ENCODE data around the gene SETD6.

The SETD6 gene

GRCh38 chr16:58472827-58473226, 42.5 kb upstream of the SETD6 start:
- Histone ChIP-seq H3K9ac (ENCODE audit: low read length) (no peak overlapping the region), H2AFZ (ENCODE audit: low read length) (no peak overlapping the region), H4K20me1 (ENCODE audit: insufficient read depth, low read length) (no peaks in the 10 kb centered on the region), H3K9me2 (ENCODE audit: low read depth, low read length) (no peaks in the 10 kb centered on the region), H3K79me2 (ENCODE audit: insufficient read depth, low read length) (no peaks in the 10 kb centered on the region), H3K4me1 (ENCODE audit: insufficient read depth, low read length, severe bottlenecking) (no peaks in the 10 kb centered on the region), H3K9me3 (ENCODE audit: low read length) (no peaks in the 10 kb centered on the region), H3K27me3 (ENCODE audit: insufficient read depth, low read length) (no peaks in the 10 kb centered on the region), H3K4me2 (ENCODE audit: low read length) (no peak overlapping the region), H3K4me3 (ENCODE audit: low read depth, low read length, poor library complexity, severe bottlenecking) (no peak overlapping the region), H3K27ac (ENCODE audit: low read depth, low read length, poor library complexity, severe bottlenecking) (no peak overlapping the region), H3K36me3 (ENCODE audit: insufficient read depth, low read length) (no peaks in the 10 kb centered on the region), H3F3A (ENCODE audit: insufficient read depth, low read length) (no peaks in the 10 kb centered on the region)
- no peak for TF ChIP-seq EZH2 (IDR thresholded peaks at IDR 0.05; ENCODE audit: borderline replicate concordance, low read length)
- TF ChIP-seq, protein P1, sequence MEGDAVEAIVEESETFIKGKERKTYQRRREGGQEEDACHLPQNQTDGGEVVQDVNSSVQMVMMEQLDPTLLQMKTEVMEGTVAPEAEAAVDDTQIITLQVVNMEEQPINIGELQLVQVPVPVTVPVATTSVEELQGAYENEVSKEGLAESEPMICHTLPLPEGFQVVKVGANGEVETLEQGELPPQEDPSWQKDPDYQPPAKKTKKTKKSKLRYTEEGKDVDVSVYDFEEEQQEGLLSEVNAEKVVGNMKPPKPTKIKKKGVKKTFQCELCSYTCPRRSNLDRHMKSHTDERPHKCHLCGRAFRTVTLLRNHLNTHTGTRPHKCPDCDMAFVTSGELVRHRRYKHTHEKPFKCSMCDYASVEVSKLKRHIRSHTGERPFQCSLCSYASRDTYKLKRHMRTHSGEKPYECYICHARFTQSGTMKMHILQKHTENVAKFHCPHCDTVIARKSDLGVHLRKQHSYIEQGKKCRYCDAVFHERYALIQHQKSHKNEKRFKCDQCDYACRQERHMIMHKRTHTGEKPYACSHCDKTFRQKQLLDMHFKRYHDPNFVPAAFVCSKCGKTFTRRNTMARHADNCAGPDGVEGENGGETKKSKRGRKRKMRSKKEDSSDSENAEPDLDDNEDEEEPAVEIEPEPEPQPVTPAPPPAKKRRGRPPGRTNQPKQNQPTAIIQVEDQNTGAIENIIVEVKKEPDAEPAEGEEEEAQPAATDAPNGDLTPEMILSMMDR (IDR thresholded peaks at IDR 0.05; ENCODE audit: low read length), result no peak

DNA sequence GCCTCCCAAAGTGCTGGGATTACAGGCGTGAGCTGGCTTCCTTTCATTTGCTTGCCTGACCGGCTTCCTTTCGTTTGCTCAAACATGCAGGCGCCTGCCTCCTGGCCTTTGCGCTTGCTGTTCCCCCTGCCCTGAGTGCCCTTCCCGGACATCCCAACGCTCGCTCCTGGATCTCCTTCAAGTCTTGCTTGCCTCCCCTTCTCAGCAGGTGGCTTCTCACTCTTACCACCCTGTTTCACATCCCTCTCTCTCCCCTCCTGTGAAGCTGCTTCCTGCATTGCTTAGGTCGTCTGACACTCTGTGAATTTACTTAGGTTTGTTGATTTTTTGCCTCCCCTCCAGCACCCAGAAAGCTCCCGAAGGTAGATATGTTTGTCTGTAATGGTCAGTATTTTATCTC, 41.0 kb upstream of the SETD6 start:
- Histone ChIP-seq H3K4me2 (ENCODE audit: low read length) (no peak overlapping the region), H3K9ac (ENCODE audit: low read length) (no peak overlapping the region), H3K4me1 (ENCODE audit: insufficient read depth, low read length, severe bottlenecking) (no peaks in the 10 kb centered on the region), H3F3A (ENCODE audit: insufficient read depth, low read length) (no peaks in the 10 kb centered on the region), H3K9me2 (ENCODE audit: low read depth, low read length) (no peaks in the 10 kb centered on the region), H2AFZ (ENCODE audit: low read length) (no peak overlapping the region), H3K4me3 (ENCODE audit: low read depth, low read length, poor library complexity, severe bottlenecking) (no peak overlapping the region), H3K27me3 (ENCODE audit: insufficient read depth, low read length) (no peaks in the 10 kb centered on the region), H3K79me2 (ENCODE audit: insufficient read depth, low read length) (no peaks in the 10 kb centered on the region), H3K27ac (ENCODE audit: low read depth, low read length, poor library complexity, severe bottlenecking) (no peak overlapping the region), H4K20me1 (ENCODE audit: insufficient read depth, low read length) (no peaks in the 10 kb centered on the region), H3K9me3 (ENCODE audit: low read length) (no peaks in the 10 kb centered on the region), H3K36me3 (ENCODE audit: insufficient read depth, low read length) (no peaks in the 10 kb centered on the region)
- TF ChIP-seq, protein P1 (IDR thresholded peaks at IDR 0.05; ENCODE audit: low read length), result no peak
- TF ChIP-seq EZH2 (IDR thresholded peaks at IDR 0.05; ENCODE audit: borderline replicate concordance, low read length), result no peak

DNA sequence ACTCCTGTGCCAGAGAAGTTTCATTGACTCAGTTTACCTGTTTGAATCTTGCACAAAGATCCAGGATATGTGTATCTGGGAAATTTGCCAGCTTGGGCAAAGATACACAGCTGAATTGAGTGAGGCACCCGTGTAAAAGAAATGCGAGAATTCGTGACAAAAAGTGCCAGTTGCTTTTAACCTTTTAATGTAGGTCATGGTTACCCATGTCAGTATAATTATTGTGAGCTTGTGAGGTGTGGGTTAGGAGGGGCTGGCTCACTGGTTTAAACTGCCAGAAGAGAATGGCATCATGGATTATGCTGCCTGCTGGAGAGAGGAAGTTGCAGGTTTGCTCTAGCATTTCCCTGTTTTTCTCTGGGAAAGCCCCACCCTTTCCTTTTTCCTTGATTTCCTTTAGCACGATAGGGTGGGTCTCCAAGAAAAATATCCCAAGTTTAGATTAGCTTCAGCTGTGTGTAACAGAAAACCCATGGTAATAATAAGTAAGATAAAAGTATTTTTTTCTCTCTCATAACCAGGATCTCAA, 40.2 kb upstream of the SETD6 start:
- H3K27me3 ChIP-seq (ENCODE audit: insufficient read depth, low read length), result no peaks in the 10 kb centered on the region
- H3K4me2 ChIP-seq (ENCODE audit: low read length), result no peak overlapping the region
- no peaks in the 10 kb centered on the region for H3K4me1 ChIP-seq (ENCODE audit: insufficient read depth, low read length, severe bottlenecking)
- no peaks in the 10 kb centered on the region for H3K9me2 ChIP-seq (ENCODE audit: low read depth, low read length)
- H3K9ac ChIP-seq (ENCODE audit: low read length), result no peak overlapping the region
- no peak overlapping the region for H2AFZ ChIP-seq (ENCODE audit: low read length)
- H3K79me2 ChIP-seq (ENCODE audit: insufficient read depth, low read length), result no peaks in the 10 kb centered on the region
- no peaks in the 10 kb centered on the region for H3K36me3 ChIP-seq (ENCODE audit: insufficient read depth, low read length)
- TF ChIP-seq, protein P1 (IDR thresholded peaks at IDR 0.05; ENCODE audit: low read length), result no peak
- no peak for TF ChIP-seq EZH2 (IDR thresholded peaks at IDR 0.05; ENCODE audit: borderline replicate concordance, low read length)
- H3K4me3 ChIP-seq (ENCODE audit: low read depth, low read length, poor library complexity, severe bottlenecking), result no peak overlapping the region
- no peaks in the 10 kb centered on the region for H4K20me1 ChIP-seq (ENCODE audit: insufficient read depth, low read length)
- no peaks in the 10 kb centered on the region for H3K9me3 ChIP-seq (ENCODE audit: low read length)
- H3F3A ChIP-seq (ENCODE audit: insufficient read depth, low read length), result no peaks in the 10 kb centered on the region
- H3K27ac ChIP-seq (ENCODE audit: low read depth, low read length, poor library complexity, severe bottlenecking), result no peak overlapping the region
